Measurements from ENCODE around the gene EFCAB12.

The EFCAB12 gene

GRCh38 chr3:129421236-129421883 lies 7.1 kb downstream of the EFCAB12 start:
- DNase-seq (ENCODE audit: low read depth, low spot score): no peak
- TF ChIP-seq ZNF274 (IDR thresholded peaks at IDR 0.05; ENCODE audit: low read depth, low read length) (no peak), SUZ12 (IDR thresholded peaks at IDR 0.05; ENCODE audit: extremely low read depth, insufficient read depth, insufficient read length) (no peak), YY1 (IDR thresholded peaks at IDR 0.05; ENCODE audit: insufficient read depth, insufficient read length) (no peak)
- H3K27me3 ChIP-seq (ENCODE audit: insufficient read depth, insufficient read length): no peaks in the 10 kb centered on the region
- H3K36me3 ChIP-seq (ENCODE audit: insufficient read depth, insufficient read length, low read length): no peaks in the 10 kb centered on the region
- no peak overlapping the region for H3K9ac ChIP-seq (ENCODE audit: insufficient read length, low read depth)
- H3K9me3 ChIP-seq (ENCODE audit: insufficient read depth, low read length): peaks cover 3% of the 10 kb centered on the region; the same call in 1 of the 2 replicates
- peaks cover 9% of the 10 kb centered on the region for H3K4me1 ChIP-seq (ENCODE audit: insufficient read depth, insufficient read length)
- H3K4me3 ChIP-seq (ENCODE audit: insufficient read length, low read depth): no peak overlapping the region

- H3K9me3 ChIP-seq (ENCODE audit: insufficient read depth, low read length): peaks cover 11% of the 10 kb centered on the region; the same call in 1 of the 2 replicates
- peaks cover 3% of the 10 kb centered on the region for H3K4me1 ChIP-seq (ENCODE audit: insufficient read depth, insufficient read length)
- no peak for TF ChIP-seq ZNF274 (IDR thresholded peaks at IDR 0.05; ENCODE audit: low read depth, low read length)
- TF ChIP-seq YY1 (IDR thresholded peaks at IDR 0.05; ENCODE audit: insufficient read depth, insufficient read length): no peak
- no peak for TF ChIP-seq SUZ12 (IDR thresholded peaks at IDR 0.05; ENCODE audit: extremely low read depth, insufficient read depth, insufficient read length)
- no peaks in the 10 kb centered on the region for H3K36me3 ChIP-seq (ENCODE audit: insufficient read depth, insufficient read length, low read length)
- H3K9ac ChIP-seq (ENCODE audit: insufficient read length, low read depth): no peak overlapping the region
- H3K27me3 ChIP-seq (ENCODE audit: insufficient read depth, insufficient read length): no peaks in the 10 kb centered on the region
- no peak overlapping the region for H3K4me3 ChIP-seq (ENCODE audit: insufficient read length, low read depth)
- no peak for DNase-seq (ENCODE audit: low read depth, low spot score)
Observed at GRCh38 chr3:129419476-129419875, 9.0 kb downstream of the EFCAB12 start.

GRCh38 chr3:129418041-129418973 lies 10.1 kb downstream of the EFCAB12 start:
- Histone ChIP-seq H3K4me1 (ENCODE audit: insufficient read depth, insufficient read length) (peaks cover 3% of the 10 kb centered on the region), H3K27me3 (ENCODE audit: insufficient read depth, insufficient read length) (no peaks in the 10 kb centered on the region), H3K36me3 (ENCODE audit: insufficient read depth, insufficient read length, low read length) (no peaks in the 10 kb centered on the region), H3K4me3 (ENCODE audit: insufficient read length, low read depth) (no peak overlapping the region), H3K9ac (ENCODE audit: insufficient read length, low read depth) (no peak overlapping the region), H3K9me3 (ENCODE audit: insufficient read depth, low read length) (peaks cover 22% of the 10 kb centered on the region; the same call in 1 of the 2 replicates)
- no peak for DNase-seq (ENCODE audit: low read depth, low spot score)
- no peak for TF ChIP-seq YY1 (IDR thresholded peaks at IDR 0.05; ENCODE audit: insufficient read depth, insufficient read length)
- no peak for TF ChIP-seq SUZ12 (IDR thresholded peaks at IDR 0.05; ENCODE audit: extremely low read depth, insufficient read depth, insufficient read length)
- TF ChIP-seq ZNF274 (IDR thresholded peaks at IDR 0.05; ENCODE audit: low read depth, low read length): no peak

- H3K4me1 ChIP-seq (ENCODE audit: insufficient read depth, insufficient read length): peaks cover 7% of the 10 kb centered on the region
- peaks cover 22% of the 10 kb centered on the region; the same call in 1 of the 2 replicates for H3K9me3 ChIP-seq (ENCODE audit: insufficient read depth, low read length)
- no peaks in the 10 kb centered on the region for H3K27me3 ChIP-seq (ENCODE audit: insufficient read depth, insufficient read length)
- TF ChIP-seq ZNF274 (IDR thresholded peaks at IDR 0.05; ENCODE audit: low read depth, low read length) (no peak), YY1 (IDR thresholded peaks at IDR 0.05; ENCODE audit: insufficient read depth, insufficient read length) (no peak), SUZ12 (IDR thresholded peaks at IDR 0.05; ENCODE audit: extremely low read depth, insufficient read depth, insufficient read length) (no peak)
- no peak overlapping the region for H3K9ac ChIP-seq (ENCODE audit: insufficient read length, low read depth)
- no peak overlapping the region for H3K4me3 ChIP-seq (ENCODE audit: insufficient read length, low read depth)
- H3K36me3 ChIP-seq (ENCODE audit: insufficient read depth, insufficient read length, low read length): no peaks in the 10 kb centered on the region
- DNase-seq (ENCODE audit: low read depth, low spot score): no peak
Observed at GRCh38 chr3:129417326-129417725, 11.1 kb downstream of the EFCAB12 start.

GRCh38 chr3:129416415-129416814 lies 12.0 kb downstream of the EFCAB12 start:
- DNase-seq (ENCODE audit: low read depth, low spot score): no peak
- no peak for TF ChIP-seq YY1 (IDR thresholded peaks at IDR 0.05; ENCODE audit: insufficient read depth, insufficient read length)
- no peak for TF ChIP-seq ZNF274 (IDR thresholded peaks at IDR 0.05; ENCODE audit: low read depth, low read length)
- no peak for TF ChIP-seq SUZ12 (IDR thresholded peaks at IDR 0.05; ENCODE audit: extremely low read depth, insufficient read depth, insufficient read length)
- H3K9ac ChIP-seq (ENCODE audit: insufficient read length, low read depth): no peak overlapping the region

GRCh38 chr3:129415830-129416229 lies 12.6 kb downstream of the EFCAB12 start:
- TF ChIP-seq ZNF274 (IDR thresholded peaks at IDR 0.05; ENCODE audit: low read depth, low read length) (no peak), SUZ12 (IDR thresholded peaks at IDR 0.05; ENCODE audit: extremely low read depth, insufficient read depth, insufficient read length) (no peak), YY1 (IDR thresholded peaks at IDR 0.05; ENCODE audit: insufficient read depth, insufficient read length) (no peak)
- Histone ChIP-seq H3K9ac (ENCODE audit: insufficient read length, low read depth) (no peak overlapping the region), H3K27me3 (ENCODE audit: insufficient read depth, insufficient read length) (peaks cover 4% of the 10 kb centered on the region), H3K36me3 (ENCODE audit: insufficient read depth, insufficient read length, low read length) (no peaks in the 10 kb centered on the region), H3K4me3 (ENCODE audit: insufficient read length, low read depth) (no peak overlapping the region), H3K9me3 (ENCODE audit: insufficient read depth, low read length) (peaks cover 20% of the 10 kb centered on the region; the same call in 1 of the 2 replicates), H3K4me1 (ENCODE audit: insufficient read depth, insufficient read length) (peaks cover 8% of the 10 kb centered on the region)
- DNase-seq (ENCODE audit: low read depth, low spot score): no peak

More at GRCh38 chr3:129416415-129416814, 12.0 kb downstream of the EFCAB12 start:
- Histone ChIP-seq H3K9me3 (ENCODE audit: insufficient read depth, low read length) (peaks cover 22% of the 10 kb centered on the region; the same call in 1 of the 2 replicates), H3K4me3 (ENCODE audit: insufficient read length, low read depth) (no peak overlapping the region), H3K36me3 (ENCODE audit: insufficient read depth, insufficient read length, low read length) (no peaks in the 10 kb centered on the region), H3K4me1 (ENCODE audit: insufficient read depth, insufficient read length) (peaks cover 8% of the 10 kb centered on the region), H3K27me3 (ENCODE audit: insufficient read depth, insufficient read length) (no peaks in the 10 kb centered on the region)

- TF ChIP-seq ZNF274 (IDR thresholded peaks at IDR 0.05; ENCODE audit: low read depth, low read length): no peak
- no peak for TF ChIP-seq SUZ12 (IDR thresholded peaks at IDR 0.05; ENCODE audit: extremely low read depth, insufficient read depth, insufficient read length)
- TF ChIP-seq YY1 (IDR thresholded peaks at IDR 0.05; ENCODE audit: insufficient read depth, insufficient read length): no peak
- no peak for DNase-seq (ENCODE audit: low read depth, low spot score)
- Histone ChIP-seq H3K4me1 (ENCODE audit: insufficient read depth, insufficient read length) (peaks cover 8% of the 10 kb centered on the region), H3K27me3 (ENCODE audit: insufficient read depth, insufficient read length) (peaks cover 4% of the 10 kb centered on the region), H3K36me3 (ENCODE audit: insufficient read depth, insufficient read length, low read length) (no peaks in the 10 kb centered on the region), H3K9me3 (ENCODE audit: insufficient read depth, low read length) (peaks cover 19% of the 10 kb centered on the region; the same call in 1 of the 2 replicates), H3K9ac (ENCODE audit: insufficient read length, low read depth) (no peak overlapping the region), H3K4me3 (ENCODE audit: insufficient read length, low read depth) (no peak overlapping the region)
Observed at GRCh38 chr3:129415378-129415777, 13.1 kb downstream of the EFCAB12 start.
